Trophoblast cell (in vitro differentiated cells and primary cell): ENCODE data around the gene FBXO17.

Experiments
- DNase-seq, 2 donors: peaks; one replicate each; pipeline ENCODE4 v3.0.0-alpha.2; 2016
- H2AFZ ChIP-seq: 2 replicates; pipeline ENCODE4 v1.6.1; 2013; ENCODE audit warnings: low read length, moderate library complexity, mild to moderate bottlenecking; ENCODE audit not compliant: insufficient read depth, poor library complexity
- H2AK5ac ChIP-seq: 2 replicates; pipeline ENCODE4 v1.6.1; 2013; ENCODE audit warnings: mild to moderate bottlenecking, low read length
- H2BK120ac ChIP-seq: 2 replicates; pipeline ENCODE4 v1.6.1; 2013; ENCODE audit warnings: low read length, mild to moderate bottlenecking, moderate library complexity; ENCODE audit not compliant: insufficient read depth, poor library complexity
- H2BK12ac ChIP-seq: 2 replicates; pipeline ENCODE4 v1.6.1; 2013; ENCODE audit warnings: mild to moderate bottlenecking, low read length, moderate library complexity
- H2BK5ac ChIP-seq: 2 replicates; pipeline ENCODE4 v1.6.1; 2013; ENCODE audit warnings: low read length, low read depth, moderate library complexity, mild to moderate bottlenecking; ENCODE audit not compliant: poor library complexity
- H3K14ac ChIP-seq: 2 replicates; pipeline ENCODE4 v1.6.1; 2013; ENCODE audit warnings: mild to moderate bottlenecking, low read length
- H3K18ac ChIP-seq: 2 replicates; pipeline ENCODE4 v1.6.1; 2013; ENCODE audit warnings: mild to moderate bottlenecking, low read length
- H3K23ac ChIP-seq: 2 replicates; pipeline ENCODE4 v1.6.1; 2013; ENCODE audit warnings: low read length
- H3K27ac ChIP-seq: 2 replicates; pipeline ENCODE4 v1.5.1; 2013; ENCODE audit warnings: low read depth, mild to moderate bottlenecking, inconsistent platforms, low read length, moderate library complexity
- H3K27me3 ChIP-seq: 2 replicates; pipeline ENCODE4 v1.6.1; 2013; ENCODE audit warnings: inconsistent platforms, mild to moderate bottlenecking, low read length, moderate library complexity; ENCODE audit not compliant: insufficient read depth
- H3K36me3 ChIP-seq, 2 experiments: 1 replicate in 1 of 2; 2 replicates in 1 of 2; pipeline ENCODE4 v1.6.1; 2013; ENCODE audit warnings: low read length in 2 of 2, mild to moderate bottlenecking in 2 of 2, moderate library complexity in 1 of 2; ENCODE audit not compliant: insufficient read depth in 2 of 2, control insufficient read depth in 1 of 2
- H3K4ac ChIP-seq: 2 replicates; pipeline ENCODE4 v1.6.1; 2013; ENCODE audit warnings: low read depth, mild to moderate bottlenecking, low read length, moderate library complexity
- H3K4me1 ChIP-seq, 2 experiments: 1 replicate in 1 of 2; 2 replicates in 1 of 2; pipeline ENCODE4 v1.6.1; 2013; ENCODE audit warnings: low read length in 2 of 2, mild to moderate bottlenecking in 2 of 2, moderate library complexity in 1 of 2; ENCODE audit not compliant: insufficient read depth in 2 of 2, control insufficient read depth in 1 of 2
- H3K4me2 ChIP-seq: 2 replicates; pipeline ENCODE4 v1.6.1; 2013; ENCODE audit warnings: inconsistent platforms, mild to moderate bottlenecking, low read length, moderate library complexity
- H3K4me3 ChIP-seq: 2 replicates; pipeline ENCODE4 v1.5.1; 2013; ENCODE audit warnings: mild to moderate bottlenecking, low read depth, low read length, inconsistent platforms
- H3K79me1 ChIP-seq: one replicate; pipeline ENCODE4 v1.6.1; 2013; ENCODE audit warnings: low read length
- H3K79me2 ChIP-seq: 2 replicates; pipeline ENCODE4 v1.6.1; 2013; ENCODE audit warnings: low read length, mild to moderate bottlenecking; ENCODE audit not compliant: control insufficient read depth, insufficient read depth, poor library complexity
- H3K9ac ChIP-seq: 2 replicates; pipeline ENCODE4 v1.6.1; 2013; ENCODE audit warnings: mild to moderate bottlenecking, low read length
- H3K9me3 ChIP-seq: 2 replicates; pipeline ENCODE4 v1.6.1; 2013; ENCODE audit warnings: low read depth, mild to moderate bottlenecking, control low read depth, inconsistent platforms, low read length; ENCODE audit not compliant: insufficient read depth
- H4K12ac ChIP-seq: 2 replicates; pipeline ENCODE4 v1.6.1; 2013; ENCODE audit warnings: low read depth, mild to moderate bottlenecking, low read length, moderate library complexity
- H4K8ac ChIP-seq: 2 replicates; pipeline ENCODE4 v1.6.1; 2013; ENCODE audit warnings: low read depth, mild to moderate bottlenecking, low read length, moderate library complexity
- H4K91ac ChIP-seq: one replicate; pipeline ENCODE4 v1.6.1; 2013; ENCODE audit warnings: low read depth, mild to moderate bottlenecking, low read length, moderate library complexity
- WGBS: extraction: QIAGEN DNeasy Blood & Tissue Kit; methylation state at CpG from one replicate; pipeline ENCODE4 v1.1.7; 2013; ENCODE audit warnings: missing lambda C conversion rate; ENCODE audit not compliant: insufficient read length, insufficient coverage; ENCODE audit errors: extremely low coverage; 5-methylcytosine and 5-hydroxymethylcytosine counted together

Gene FBXO17

DNA sequence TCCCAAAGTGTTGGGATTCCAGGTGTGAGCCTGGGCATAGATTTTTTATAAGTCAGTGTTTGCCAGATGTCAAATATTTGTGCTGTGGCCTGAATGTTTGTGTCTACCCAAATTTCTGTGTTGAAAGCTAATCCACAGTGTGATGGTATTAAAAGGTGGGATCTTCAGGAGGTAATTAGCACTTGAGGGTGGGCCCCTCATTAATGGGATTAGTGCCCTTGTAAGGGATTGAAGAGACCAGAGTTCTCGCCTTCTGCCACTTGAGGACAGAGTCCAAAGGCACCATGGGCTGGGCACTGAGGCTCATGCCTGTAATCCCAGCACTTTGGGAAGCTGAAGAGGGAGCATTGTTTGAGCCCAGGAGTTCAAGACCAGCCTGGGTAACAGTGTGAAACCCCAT, 9.7 kb upstream of the FBXO17 start:
- Histone ChIP-seq H2BK12ac (no peak overlapping the region), H3K4me2 (no peak overlapping the region), H3K27ac (no peak overlapping the region), H3K79me2 (no peaks in the 10 kb centered on the region), H2BK5ac (no peak overlapping the region), H3K79me1 (no peaks in the 10 kb centered on the region), H3K4me3 (no peak overlapping the region), H3K9me3 (peaks cover 6% of the 10 kb centered on the region), H3K36me3 (no peaks in the 10 kb centered on the region), H3K4me1 (peaks cover 3% of the 10 kb centered on the region in 2 experiments), H2BK120ac (no peak overlapping the region), H3K27me3 (no peaks in the 10 kb centered on the region), H3K23ac (no peak overlapping the region), H3K18ac (no peak overlapping the region), H4K8ac (no peak overlapping the region), H4K91ac (no peak overlapping the region), H4K12ac (no peak overlapping the region), H2AK5ac (no peak overlapping the region), H2AFZ (no peak overlapping the region), H3K4ac (no peak overlapping the region), H3K9ac (no peak overlapping the region), H3K14ac (no peak overlapping the region)
- DNase-seq: no peak
- WGBS: no CpG with 5 or more reads among the region's 1 CpG

DNA sequence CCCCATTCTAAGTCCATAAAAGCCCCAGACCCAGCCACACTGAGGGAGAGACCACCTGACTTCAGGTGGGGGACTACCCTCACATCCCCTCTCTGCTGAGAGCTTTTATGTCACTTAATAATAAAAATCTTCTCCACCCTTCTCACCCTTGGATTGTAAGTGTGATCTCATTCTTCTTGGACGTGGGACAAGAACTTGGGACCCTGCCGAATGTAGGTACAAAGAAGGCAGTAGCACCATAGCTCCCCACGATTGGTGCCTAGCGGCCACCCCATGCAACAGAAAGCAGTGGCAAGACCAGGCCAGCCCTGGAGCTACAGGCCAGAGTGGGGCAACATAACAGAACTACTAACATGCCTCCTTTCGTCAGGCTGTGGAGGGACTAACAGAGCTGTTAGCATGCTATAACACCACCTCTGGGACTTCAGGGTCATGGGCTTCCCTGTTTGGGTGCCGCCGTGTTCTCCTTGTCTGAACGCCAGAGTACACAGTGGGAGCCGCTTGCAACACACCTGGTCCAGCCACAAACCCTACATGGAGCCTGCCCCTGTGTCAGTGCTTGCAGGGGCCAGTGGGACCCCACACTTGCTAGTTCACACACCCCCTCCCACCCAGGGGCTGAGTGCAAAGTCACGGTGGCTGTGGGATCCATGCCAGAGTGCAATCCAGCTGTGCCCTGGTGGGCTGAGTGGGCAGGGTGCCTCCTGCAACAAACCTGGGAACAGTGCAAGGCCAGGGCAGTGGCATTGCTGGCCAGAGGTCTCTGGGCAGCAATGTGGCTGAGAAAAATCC, 5.2 kb upstream of the FBXO17 start:
- Histone ChIP-seq H3K4me1 (peaks cover 4 to 7% of the 10 kb centered on the region in 2 experiments), H3K9ac (no peak overlapping the region), H3K18ac (no peak overlapping the region), H3K4me3 (no peak overlapping the region), H3K27me3 (no peaks in the 10 kb centered on the region), H3K79me2 (no peaks in the 10 kb centered on the region), H2BK120ac (no peak overlapping the region), H3K9me3 (peaks cover 6% of the 10 kb centered on the region), H2AK5ac (no peak overlapping the region), H3K36me3 (no peaks in the 10 kb centered on the region), H3K79me1 (peaks cover 4% of the 10 kb centered on the region), H3K4me2 (no peak overlapping the region), H3K27ac (no peak overlapping the region), H4K8ac (no peak overlapping the region), H3K14ac (no peak overlapping the region), H3K23ac (no peak overlapping the region), H4K91ac (no peak overlapping the region), H2BK5ac (no peak overlapping the region), H3K4ac (no peak overlapping the region), H2BK12ac (no peak overlapping the region), H2AFZ (no peak overlapping the region), H4K12ac (no peak overlapping the region)
- DNase-seq: no peak
- WGBS: no CpG with 5 or more reads among the region's 10 CpGs

- no peak for DNase-seq
- no peak overlapping the region for H4K91ac ChIP-seq
- H3K4me1 ChIP-seq: peaks cover 7 to 9% of the 10 kb centered on the region in 2 experiments
- H3K18ac ChIP-seq: no peak overlapping the region
- no peak overlapping the region for H2BK120ac ChIP-seq
- no peak overlapping the region for H3K4me3 ChIP-seq
- no peak overlapping the region for H4K8ac ChIP-seq
- peaks cover 9% of the 10 kb centered on the region for H3K79me1 ChIP-seq
- no CpG with 5 or more reads among the region's 5 CpGs for WGBS
- no peak overlapping the region for H3K9ac ChIP-seq
- no peak overlapping the region for H3K27ac ChIP-seq
- H3K4me2 ChIP-seq: no peak overlapping the region
- H4K12ac ChIP-seq: no peak overlapping the region
- no peak overlapping the region for H2BK5ac ChIP-seq
- no peaks in the 10 kb centered on the region for H3K79me2 ChIP-seq
- no peak overlapping the region for H2AFZ ChIP-seq
- H3K23ac ChIP-seq: no peak overlapping the region
- no peak overlapping the region for H2AK5ac ChIP-seq
- no peaks in the 10 kb centered on the region for H3K36me3 ChIP-seq
- peaks cover 6% of the 10 kb centered on the region for H3K9me3 ChIP-seq
- no peak overlapping the region for H3K4ac ChIP-seq
- H2BK12ac ChIP-seq: no peak overlapping the region
- no peaks in the 10 kb centered on the region for H3K27me3 ChIP-seq
- H3K14ac ChIP-seq: no peak overlapping the region
Measured at GRCh38 chr19:38979812-38980211, 4.3 kb upstream of the FBXO17 start.

DNA sequence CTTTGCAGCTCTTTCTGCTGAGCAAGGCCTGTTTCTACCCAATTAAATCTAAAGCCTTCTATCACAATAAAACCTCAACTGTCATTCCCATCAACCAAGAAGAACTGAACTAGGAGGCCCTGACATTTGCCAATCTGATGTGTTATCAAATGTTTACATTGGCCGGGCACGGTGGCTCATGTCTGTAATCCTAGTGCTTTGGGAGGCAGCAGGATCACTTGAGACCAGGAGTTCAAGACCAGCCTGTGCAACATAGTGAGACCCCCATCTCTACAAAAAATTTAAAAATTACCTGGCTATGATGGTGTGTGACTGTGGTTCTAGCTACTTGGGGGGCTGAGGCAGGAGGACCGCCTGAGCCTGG, 2.8 kb upstream of the FBXO17 start:
- no peaks in the 10 kb centered on the region for H3K36me3 ChIP-seq
- H3K79me1 ChIP-seq: peaks cover 9% of the 10 kb centered on the region
- no peak overlapping the region for H4K8ac ChIP-seq
- H2BK5ac ChIP-seq: no peak overlapping the region
- no peak for DNase-seq
- H3K27me3 ChIP-seq: no peaks in the 10 kb centered on the region
- H3K14ac ChIP-seq: no peak overlapping the region
- H3K4me2 ChIP-seq: no peak overlapping the region
- H2BK12ac ChIP-seq: no peak overlapping the region
- H2BK120ac ChIP-seq: no peak overlapping the region
- no peak overlapping the region for H3K18ac ChIP-seq
- H2AFZ ChIP-seq: no peak overlapping the region
- H4K91ac ChIP-seq: no peak overlapping the region
- H3K23ac ChIP-seq: no peak overlapping the region
- no peak overlapping the region for H3K4ac ChIP-seq
- H3K4me1 ChIP-seq: peaks cover 7 to 9% of the 10 kb centered on the region in 2 experiments
- no peak overlapping the region for H3K27ac ChIP-seq
- H3K79me2 ChIP-seq: no peaks in the 10 kb centered on the region
- no peak overlapping the region for H4K12ac ChIP-seq
- H3K4me3 ChIP-seq: no peak overlapping the region
- whole genome bisulfite sequencing: no CpG with 5 or more reads among the region's 3 CpGs
- no peak overlapping the region for H3K9ac ChIP-seq
- no peak overlapping the region for H2AK5ac ChIP-seq
- peaks cover 6% of the 10 kb centered on the region for H3K9me3 ChIP-seq
